ENCODE data around the gene KDM4C. TPM values are rescaled to one million over a fixed set of nuclear protein-coding genes. Genes with fewer than 3 reads are reported as not detected.
A peak's percentile ranks its signal among the peaks of the same experiment; 100 is the strongest.

Gene KDM4C
- total and polyA plus RNA-seq, 2 of the 13 experiments (the other 11 are each of a cell fraction or from before 2014, with no cell fraction given) = 19.4 to 23.6 TPM

- TF ChIP-seq ZBTB33 (CRISPR knock-in tag; IDR thresholded peaks at IDR 0.05) (no peak), IKZF5 (CRISPR knock-in tag; IDR thresholded peaks at IDR 0.05) (peak; percentile 49; the same call in 1 of the 2 replicates), DPF2 (CRISPR knock-in tag; IDR thresholded peaks at IDR 0.05; ENCODE audit: borderline replicate concordance, low read depth) (peak; percentile 64; the same call in 1 of the 2 replicates), ZNF292 (CRISPR knock-in tag; IDR thresholded peaks at IDR 0.05; ENCODE audit: borderline replicate concordance, low read depth) (peak; percentile 27; the same call in 1 of the 2 replicates), RFX3 (CRISPR knock-in tag; IDR thresholded peaks at IDR 0.05) (peak; percentile 41; the same call in 1 of the 2 replicates), HMG20B (CRISPR knock-in tag; conservative IDR thresholded peaks at IDR 0.05) (0 out of 2 replicates have a peak, but pooled peaks have one; percentile 15), NR2F2 (IDR thresholded peaks at IDR 0.05; ENCODE audit: borderline replicate concordance, low read depth) (peak; percentile 36; the same call in 1 of the 2 replicates), RARA (CRISPR knock-in tag; IDR thresholded peaks at IDR 0.05) (0 out of 2 replicates have a peak, but pooled peaks have one; percentile 21), ZNF18 (CRISPR knock-in tag; IDR thresholded peaks at IDR 0.05; ENCODE audit: insufficient replicate concordance) (peak; percentile 99), ZNF552 (CRISPR knock-in tag; IDR thresholded peaks at IDR 0.05; ENCODE audit: borderline replicate concordance) (no peak), KDM5A (IDR thresholded peaks at IDR 0.05; ENCODE audit: borderline replicate concordance, low read length) (no peak), ETS1 (CRISPR knock-in tag; IDR thresholded peaks at IDR 0.05) (no peak), GABPB1 (CRISPR knock-in tag; IDR thresholded peaks at IDR 0.05) (no peak), KAT2B (IDR thresholded peaks at IDR 0.05; ENCODE audit: borderline replicate concordance, low read depth, low read length) (no peak), FOXJ3 (CRISPR knock-in tag; IDR thresholded peaks at IDR 0.05; ENCODE audit: borderline replicate concordance) (peak; percentile 42; the same call in 1 of the 2 replicates), AHDC1 (CRISPR knock-in tag; IDR thresholded peaks at IDR 0.05; ENCODE audit: borderline replicate concordance) (peak; percentile 51; the same call in 1 of the 2 replicates), NCOA2 (CRISPR knock-in tag; IDR thresholded peaks at IDR 0.05) (peak; percentile 45; the same call in 1 of the 2 replicates), ZMYM4 (CRISPR knock-in tag; IDR thresholded peaks at IDR 0.05) (peak; percentile 61; the same call in 1 of the 2 replicates)
These were observed 141.5 kb downstream of the KDM4C start (continued) for GRCh38 chr9:6899274-6899673.
